HG02884 (cell line): ENCODE measurements around the gene SFI1.
A peak's percentile ranks its signal among the peaks of the same experiment; 100 is the strongest.

Experiments
- ATAC-seq: cut with Tn5 transposase; IDR thresholded peaks from one replicate; pipeline ENCODE4 v1.9.1; 2021; ENCODE audit warnings: mild to moderate bottlenecking, moderate library complexity; ENCODE audit not compliant: unreplicated experiment

The SFI1 gene

GRCh38 chr22:31661851-31662667 lies 165.7 kb downstream of the SFI1 start, which contains the start of gene PISD:
Gene PISD, minus strand, starts transcription at chr22:31662215. Its CDS starts 7 bp downstream, at chr22:31662208.
- ATAC-seq = peak; percentile 82

- no peak for ATAC-seq
Measured at GRCh38 chr22:31662668-31663037, 166.3 kb downstream of the SFI1 start.
